Measurements from ENCODE around the gene LY6G6C.

DNA sequence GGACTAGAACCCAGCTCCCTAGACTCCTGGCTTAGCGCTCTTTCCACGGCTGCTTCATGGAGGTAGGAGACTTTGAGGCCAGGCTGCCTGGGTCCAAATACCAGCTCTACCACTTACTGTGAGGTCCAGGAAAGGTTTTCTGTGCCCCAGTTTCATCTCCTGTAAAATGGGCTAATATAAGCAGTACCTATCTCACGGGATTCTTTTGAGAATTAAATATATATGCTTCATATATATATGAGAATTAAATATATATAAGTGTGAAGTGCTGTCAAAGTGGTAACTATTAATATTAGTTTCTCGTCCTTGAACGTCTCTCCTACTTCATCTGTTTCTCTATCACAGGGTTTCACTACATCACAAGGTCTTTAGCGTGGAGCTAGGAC is 30.5 kb downstream of the LY6G6C start:
- TF ChIP-seq ZNF484 (CRISPR knock-in tag; IDR thresholded peaks at IDR 0.05; ENCODE audit: borderline replicate concordance, low read depth) (no peak), RFX5 (IDR thresholded peaks at IDR 0.05; ENCODE audit: low read depth, low read length) (no peak), ZNF891 (CRISPR knock-in tag; IDR thresholded peaks at IDR 0.05) (no peak), PHF20 (CRISPR knock-in tag; IDR thresholded peaks at IDR 0.05) (no peak), SSRP1 (CRISPR knock-in tag; IDR thresholded peaks at IDR 0.05) (no peak), SMC3 (IDR thresholded peaks at IDR 0.05; ENCODE audit: low read length) (no peak), RAD21 (CRISPR knock-in tag; IDR thresholded peaks at IDR 0.05) (no peak), MAZ (IDR thresholded peaks at IDR 0.05; ENCODE audit: borderline replicate concordance, low read depth, low read length) (no peak), MAZ (CRISPR knock-in tag; IDR thresholded peaks at IDR 0.05; ENCODE audit: low read depth) (no peak), POLR2AphosphoS5 (IDR thresholded peaks at IDR 0.05; ENCODE audit: low read depth, low read length) (no peak)
- TF ChIP-seq, protein P1, sequence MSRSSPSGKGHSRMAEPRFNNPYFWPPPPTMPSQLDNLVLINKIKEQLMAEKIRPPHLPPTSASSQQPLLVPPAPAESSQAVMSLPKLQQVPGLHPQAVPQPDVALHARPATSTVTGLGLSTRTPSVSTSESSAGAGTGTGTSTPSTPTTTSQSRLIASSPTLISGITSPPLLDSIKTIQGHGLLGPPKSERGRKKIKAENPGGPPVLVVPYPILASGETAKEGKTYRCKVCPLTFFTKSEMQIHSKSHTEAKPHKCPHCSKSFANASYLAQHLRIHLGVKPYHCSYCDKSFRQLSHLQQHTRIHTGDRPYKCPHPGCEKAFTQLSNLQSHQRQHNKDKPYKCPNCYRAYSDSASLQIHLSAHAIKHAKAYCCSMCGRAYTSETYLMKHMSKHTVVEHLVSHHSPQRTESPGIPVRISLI (CRISPR knock-in tag; IDR thresholded peaks at IDR 0.05; ENCODE audit: borderline replicate concordance) = no peak
- TF ChIP-seq, protein P2, sequence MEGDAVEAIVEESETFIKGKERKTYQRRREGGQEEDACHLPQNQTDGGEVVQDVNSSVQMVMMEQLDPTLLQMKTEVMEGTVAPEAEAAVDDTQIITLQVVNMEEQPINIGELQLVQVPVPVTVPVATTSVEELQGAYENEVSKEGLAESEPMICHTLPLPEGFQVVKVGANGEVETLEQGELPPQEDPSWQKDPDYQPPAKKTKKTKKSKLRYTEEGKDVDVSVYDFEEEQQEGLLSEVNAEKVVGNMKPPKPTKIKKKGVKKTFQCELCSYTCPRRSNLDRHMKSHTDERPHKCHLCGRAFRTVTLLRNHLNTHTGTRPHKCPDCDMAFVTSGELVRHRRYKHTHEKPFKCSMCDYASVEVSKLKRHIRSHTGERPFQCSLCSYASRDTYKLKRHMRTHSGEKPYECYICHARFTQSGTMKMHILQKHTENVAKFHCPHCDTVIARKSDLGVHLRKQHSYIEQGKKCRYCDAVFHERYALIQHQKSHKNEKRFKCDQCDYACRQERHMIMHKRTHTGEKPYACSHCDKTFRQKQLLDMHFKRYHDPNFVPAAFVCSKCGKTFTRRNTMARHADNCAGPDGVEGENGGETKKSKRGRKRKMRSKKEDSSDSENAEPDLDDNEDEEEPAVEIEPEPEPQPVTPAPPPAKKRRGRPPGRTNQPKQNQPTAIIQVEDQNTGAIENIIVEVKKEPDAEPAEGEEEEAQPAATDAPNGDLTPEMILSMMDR (CRISPR knock-in tag; IDR thresholded peaks at IDR 0.05) = no peak

Measured in HepG2 (cell line).